ENCODE data around the gene LCP2. TPM values are rescaled to one million over a fixed set of nuclear protein-coding genes. Genes with fewer than 3 reads are reported as not detected.

LCP2 gene
- total and polyA plus RNA-seq, 2 of the 8 experiments (the other 6 are each of a cell fraction or from before 2014, with no cell fraction given): 0.26 to 0.33 TPM

- POLR2A ChIA-PET (ENCODE audit: partially characterized antibody): no interaction called here
- Histone ChIP-seq H3K4ac (replicated peaks; ENCODE audit: insufficient read length, low read depth, low read length) (no peak overlapping the region), H2BK20ac (ENCODE audit: low read length) (no peak overlapping the region), H3K4me3 (ENCODE audit: extremely low read depth in 1 of 4, insufficient read depth in 2 of 4, low read depth in 3 of 4, low read length in 4 of 4) (no peak overlapping the region), H2BK120ac (replicated peaks; ENCODE audit: low read depth, low read length) (no peak overlapping the region), H4K20me1 (replicated peaks in 1 of 2; ENCODE audit: control insufficient read depth in 1 of 2, insufficient read depth in 2 of 2, low read length in 2 of 2) (no peaks in the 10 kb centered on the region), H3K79me2 (ENCODE audit: control insufficient read depth in 1 of 2, insufficient read depth in 2 of 2, low read length in 2 of 2) (no peaks in the 10 kb centered on the region), H2BK5ac (ENCODE audit: low read depth, low read length) (no peak overlapping the region), H3K14ac (ENCODE audit: insufficient read length) (no peak overlapping the region), H4K8ac (ENCODE audit: extremely low read depth, insufficient read depth, low read length) (no peak overlapping the region), H3K27ac (ENCODE audit: low read depth, low read length) (no peak overlapping the region), H4K91ac (replicated peaks; ENCODE audit: insufficient read length, low read length) (no peak overlapping the region), H4K5ac (ENCODE audit: insufficient read length, low read depth, low read length) (no peak overlapping the region), H3K27me3 (replicated peaks in 1 of 4; ENCODE audit: control insufficient read depth in 3 of 4, extremely low read depth in 1 of 4, insufficient read depth in 3 of 4, low read length in 3 of 4) (no peaks in the 10 kb centered on the region), H3K36me3 (ENCODE audit: control insufficient read depth in 2 of 4, insufficient read depth in 4 of 4, low read length in 3 of 4) (no peaks in the 10 kb centered on the region), H3K4me1 (replicated peaks in 1 of 4; ENCODE audit: control insufficient read depth in 3 of 4, insufficient read depth in 4 of 4, low read length in 3 of 4) (peaks cover 0 to 12% (median 9%) of the 10 kb centered on the region in 4 experiments; a peak in 6 of 7 replicates), H3K4me2 (ENCODE audit: insufficient read depth in 1 of 2, low read depth in 2 of 2, low read length in 2 of 2) (no peak overlapping the region), H2AK5ac (ENCODE audit: low read depth, low read length) (no peak overlapping the region), H3K23me2 (ENCODE audit: low read depth, low read length) (peaks cover 2% of the 10 kb centered on the region; the same call in 1 of the 2 replicates), H3K9me3 (ENCODE audit: insufficient read depth in 2 of 2, low read depth in 1 of 2, low read length in 1 of 2) (no peaks in the 10 kb centered on the region), H3K79me1 (ENCODE audit: low read depth, low read length) (no peaks in the 10 kb centered on the region), H2BK12ac (ENCODE audit: low read depth, low read length) (0 out of 2 replicates have a peak overlapping the region, but pooled peaks have one; percentile 18), H3K23ac (ENCODE audit: insufficient read length) (no peak overlapping the region), H3K9ac (replicated peaks in 1 of 4; ENCODE audit: extremely low read depth in 1 of 4, low read depth in 3 of 4, low read length in 3 of 4) (no peak overlapping the region), H2BK15ac (ENCODE audit: low read length) (0 out of 2 replicates have a peak overlapping the region, but pooled peaks have one; percentile 20), H2AFZ (ENCODE audit: low read length) (0 out of 2 replicates have a peak overlapping the region, but pooled peaks have one; percentile 66), H3K56ac (replicated peaks; ENCODE audit: insufficient read length, low read depth, low read length) (no peak overlapping the region), H3K18ac (ENCODE audit: extremely low read depth, low read length) (no peak overlapping the region)
- TF ChIP-seq SP1 (IDR thresholded peaks at IDR 0.05; ENCODE audit: low read depth, low read length) (no peak), CHD1 (IDR thresholded peaks at IDR 0.05; ENCODE audit: low read depth, low read length) (no peak), POU5F1 (IDR thresholded peaks at IDR 0.05; ENCODE audit: low read depth, low read length) (no peak), TAF7 (optimal IDR thresholded peaks at IDR 0.05; ENCODE audit: borderline replicate concordance, low read depth, low read length) (no peak), SP2 (IDR thresholded peaks at IDR 0.05; ENCODE audit: low read length) (no peak), BCL11A (IDR thresholded peaks at IDR 0.05; ENCODE audit: low read depth in 2 of 2, low read length in 2 of 2) (no peak), ZNF274 (IDR thresholded peaks at IDR 0.05; ENCODE audit: borderline replicate concordance, extremely low read depth, low read length) (no peak)
- FAIRE-seq: no peak
- DNase-seq (ENCODE audit: low read depth in 1 of 2, low spot score in 2 of 2): no peak
- WGBS, 2 experiments (ENCODE audit: extremely low coverage in 1 of 2, insufficient coverage in 1 of 2, insufficient read length in 1 of 2, insufficient replicate concordance in 2 of 2, low coverage in 1 of 2, low lambda C conversion rate in 2 of 2, missing lambda C conversion rate in 1 of 2): 90% methylated on average over 4 of the region's 4 CpGs; no CpG with 5 or more reads in 1 of the 2 experiments
- CTCF ChIA-PET (ENCODE audit: partially characterized antibody): interaction anchor here (1.1 to 4.2 kb wide), 6 partner anchors 10 to 178 kb away, joined by 3 to 34 read pairs (median 3); no protein-coding TSS in a partner anchor
These were observed 40.2 kb downstream of the LCP2 start for GRCh38 chr5:170257370-170257769.

Data from H1 (cell line).